ENCODE results near the gene CDCP1.

The CDCP1 gene

GRCh38 chr3:45119376-45119775, 26.8 kb downstream of the CDCP1 start:
- ChIA-PET POLR2A (no interaction called here), CTCF (no interaction called here)
- no peak for TF ChIP-seq CTCF (IDR thresholded peaks at IDR 0.05; ENCODE audit: control extremely low read depth, extremely low read depth, low read depth, missing control alignments)
- DNase-seq (ENCODE audit: extremely low spot score) = no peak

DNA sequence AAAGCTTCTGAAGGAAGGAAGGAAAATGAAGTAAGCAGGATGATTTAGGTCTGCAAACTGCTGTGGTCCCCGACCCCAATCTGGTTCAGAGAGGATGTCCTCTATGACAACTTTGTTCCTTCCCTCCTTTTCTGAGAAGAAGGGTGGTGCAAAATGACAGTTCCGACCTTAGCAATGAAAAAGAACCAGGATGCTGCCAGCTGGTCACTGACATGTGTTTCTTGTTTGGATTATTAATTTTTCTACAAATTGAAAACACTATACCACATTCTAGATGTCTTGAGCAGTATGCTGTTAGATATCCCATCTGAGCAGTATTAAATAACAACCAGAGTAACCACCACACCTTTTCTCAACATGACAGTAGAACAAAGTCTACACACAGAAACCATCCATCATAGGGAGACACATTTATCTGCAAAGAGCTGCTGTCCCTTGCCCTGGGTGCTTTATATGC, 27.5 kb downstream of the CDCP1 start:
- POLR2A ChIA-PET = no interaction called here
- no peak for TF ChIP-seq CTCF (IDR thresholded peaks at IDR 0.05; ENCODE audit: control extremely low read depth, extremely low read depth, low read depth, missing control alignments)
- CTCF ChIA-PET = no interaction called here
- no peak for DNase-seq (ENCODE audit: extremely low spot score)

DNA sequence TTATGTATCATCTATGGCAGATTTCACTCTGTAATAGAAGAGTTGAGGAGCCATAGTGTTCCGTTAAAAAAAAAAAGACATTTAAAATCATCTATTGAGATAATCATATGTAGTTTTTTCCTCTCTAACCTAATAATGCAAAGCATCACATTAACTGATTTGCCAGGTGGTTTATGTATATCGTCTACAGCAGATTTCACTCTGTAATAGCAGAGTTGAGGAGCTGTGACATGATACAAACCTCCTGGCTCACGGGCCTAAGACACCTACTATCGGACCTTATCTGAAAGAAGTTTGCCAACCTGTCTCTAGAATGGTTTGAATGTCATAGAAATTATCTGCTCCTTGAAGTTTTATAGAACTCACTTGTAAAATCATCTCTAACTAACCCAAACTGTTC, 29.8 kb downstream of the CDCP1 start:
- DNase-seq (ENCODE audit: extremely low spot score) = no peak
- ChIA-PET POLR2A (no interaction called here), CTCF (no interaction called here)

GRCh38 chr3:45113625-45114050, 32.5 kb downstream of the CDCP1 start:
- no peak for DNase-seq (ENCODE audit: extremely low spot score)

More for the DNA sequence above, 29.8 kb downstream of the CDCP1 start:
- no peak for TF ChIP-seq CTCF (IDR thresholded peaks at IDR 0.05; ENCODE audit: control extremely low read depth, extremely low read depth, low read depth, missing control alignments)

DNA sequence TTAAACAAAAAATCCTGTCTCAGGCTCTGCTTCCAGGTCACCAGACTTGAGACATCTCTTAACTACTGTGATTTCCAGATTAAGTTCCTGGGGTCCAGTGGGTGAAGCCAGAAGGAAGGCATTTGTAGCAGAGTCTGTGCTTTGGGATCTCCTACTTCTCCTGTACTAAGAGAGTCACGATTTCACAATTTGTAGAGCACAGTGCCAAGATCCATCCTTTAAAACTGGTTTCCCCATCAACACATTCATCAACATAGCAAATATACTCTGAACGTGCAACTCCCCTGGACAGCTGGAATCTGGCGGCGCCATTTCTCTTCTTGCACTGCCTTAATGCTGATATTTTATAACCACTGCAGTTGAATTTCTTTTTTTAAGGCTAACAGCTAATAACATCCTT, 33.2 kb downstream of the CDCP1 start:
- POLR2A ChIA-PET = no interaction called here
- TF ChIP-seq CTCF (IDR thresholded peaks at IDR 0.05; ENCODE audit: control extremely low read depth, extremely low read depth, low read depth, missing control alignments) = no peak
- DNase-seq (ENCODE audit: extremely low spot score) = no peak

More at GRCh38 chr3:45113625-45114050, 32.5 kb downstream of the CDCP1 start:
- no peak for TF ChIP-seq CTCF (IDR thresholded peaks at IDR 0.05; ENCODE audit: control extremely low read depth, extremely low read depth, low read depth, missing control alignments)
- ChIA-PET POLR2A (no interaction called here), CTCF (interaction anchor here (2.1 kb wide), 1 partner anchor 24 kb away, joined by 4 read pairs; no protein-coding TSS in a partner anchor)

DNA sequence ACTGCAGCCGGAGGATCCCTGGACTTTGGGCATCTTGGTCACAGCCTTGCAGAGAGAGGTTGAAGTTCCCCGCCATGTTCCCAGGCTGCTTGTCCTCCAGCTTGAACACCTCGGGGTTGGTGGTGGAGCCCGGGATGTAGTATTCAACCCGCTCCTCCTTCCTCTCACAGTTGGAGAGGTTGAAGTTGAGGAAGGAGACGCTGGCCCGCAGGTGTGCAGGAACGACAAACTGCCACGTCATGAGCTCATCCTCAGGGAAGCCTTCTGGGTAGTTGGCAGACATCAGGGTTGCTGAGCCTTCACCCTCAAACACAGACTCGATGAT, 35.7 kb downstream of the CDCP1 start:
- POLR2A ChIA-PET = no interaction called here
- no peak for TF ChIP-seq CTCF (IDR thresholded peaks at IDR 0.05; ENCODE audit: control extremely low read depth, extremely low read depth, low read depth, missing control alignments)
- no peak for DNase-seq (ENCODE audit: extremely low spot score)
- CTCF ChIA-PET = no interaction called here

More for the DNA sequence above, 33.2 kb downstream of the CDCP1 start:
- CTCF ChIA-PET = interaction anchor here (0.9 to 2.1 kb wide), 3 partner anchors 11 to 72 kb away, joined by 3 to 4 read pairs (median 4); no protein-coding TSS in a partner anchor
